HepG2 (cell line): ENCODE measurements around the gene SAMD9L.

ENCODE experiments used
- REL ChIP-seq: sonication (generic); formaldehyde crosslinking; conservative IDR thresholded peaks from 2 replicates; pipeline ENCODE4 v1.8.0; 2022; ENCODE audit warnings: mild to moderate bottlenecking, missing genetic modification reagents, moderate library complexity
- TCF7 ChIP-seq: sonication (generic); IDR thresholded peaks from 2 replicates; pipeline ENCODE4 v1.6.1; 2016; ENCODE audit warnings: antibody characterized with exemption, low read depth
- ZNF589 ChIP-seq: sonication (generic); formaldehyde crosslinking; conservative IDR thresholded peaks from 2 replicates; pipeline ENCODE4 v1.8.0; 2022; ENCODE audit warnings: mild to moderate bottlenecking, moderate library complexity, missing genetic modification reagents
- ZNF709 ChIP-seq: sonication (generic); formaldehyde crosslinking; IDR thresholded peaks from 2 replicates; pipeline ENCODE4 v1.5.0; 2020; ENCODE audit warnings: mild to moderate bottlenecking, missing genetic modification reagents
- TF ChIP-seq, protein P1 (sequence below): sonication (generic); formaldehyde crosslinking; IDR thresholded peaks from 2 replicates; pipeline ENCODE4 v1.5.0; 2020; ENCODE audit warnings: mild to moderate bottlenecking, missing genetic modification reagents, moderate library complexity

DNA sequence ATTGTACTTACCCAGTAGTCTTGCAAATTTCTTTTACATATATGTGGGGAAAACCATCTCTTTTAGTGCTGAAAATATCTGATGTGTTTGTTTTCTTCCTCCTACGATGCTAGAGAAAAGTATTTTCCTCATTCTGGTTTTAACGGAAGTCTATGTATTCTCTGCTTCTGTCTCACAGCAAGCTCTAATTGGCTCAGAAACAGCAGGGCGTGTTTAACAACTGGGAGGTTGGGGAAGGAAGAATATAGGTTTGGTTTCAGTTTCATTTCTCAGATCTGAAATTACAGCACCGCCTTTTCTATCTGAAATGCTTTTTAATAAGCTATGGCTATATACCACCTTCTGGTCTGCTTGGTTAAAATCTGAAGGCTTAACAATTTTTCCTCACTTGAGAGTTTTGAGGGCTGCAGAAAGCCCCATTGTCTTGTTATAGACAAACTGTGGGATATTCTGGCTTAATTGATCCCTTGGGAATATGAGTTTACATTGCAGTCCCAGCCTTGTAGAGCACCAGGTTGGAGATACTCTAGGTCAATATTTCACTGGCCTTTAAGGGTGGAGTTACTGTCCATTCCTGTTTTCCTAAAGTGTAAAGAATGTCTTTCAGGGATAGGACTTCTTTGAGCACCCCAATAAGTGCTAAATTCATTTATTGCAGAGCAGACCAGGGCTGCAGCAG is 30.2 kb downstream of the SAMD9L start, which contains the start of gene SAMD9:
- no peak for TF ChIP-seq ZNF709 (CRISPR knock-in tag)
- no peak for TF ChIP-seq REL (CRISPR knock-in tag)
- TF ChIP-seq, protein P1, sequence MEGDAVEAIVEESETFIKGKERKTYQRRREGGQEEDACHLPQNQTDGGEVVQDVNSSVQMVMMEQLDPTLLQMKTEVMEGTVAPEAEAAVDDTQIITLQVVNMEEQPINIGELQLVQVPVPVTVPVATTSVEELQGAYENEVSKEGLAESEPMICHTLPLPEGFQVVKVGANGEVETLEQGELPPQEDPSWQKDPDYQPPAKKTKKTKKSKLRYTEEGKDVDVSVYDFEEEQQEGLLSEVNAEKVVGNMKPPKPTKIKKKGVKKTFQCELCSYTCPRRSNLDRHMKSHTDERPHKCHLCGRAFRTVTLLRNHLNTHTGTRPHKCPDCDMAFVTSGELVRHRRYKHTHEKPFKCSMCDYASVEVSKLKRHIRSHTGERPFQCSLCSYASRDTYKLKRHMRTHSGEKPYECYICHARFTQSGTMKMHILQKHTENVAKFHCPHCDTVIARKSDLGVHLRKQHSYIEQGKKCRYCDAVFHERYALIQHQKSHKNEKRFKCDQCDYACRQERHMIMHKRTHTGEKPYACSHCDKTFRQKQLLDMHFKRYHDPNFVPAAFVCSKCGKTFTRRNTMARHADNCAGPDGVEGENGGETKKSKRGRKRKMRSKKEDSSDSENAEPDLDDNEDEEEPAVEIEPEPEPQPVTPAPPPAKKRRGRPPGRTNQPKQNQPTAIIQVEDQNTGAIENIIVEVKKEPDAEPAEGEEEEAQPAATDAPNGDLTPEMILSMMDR (CRISPR knock-in tag) = no peak
- no peak for TF ChIP-seq TCF7
- no peak for TF ChIP-seq ZNF589 (CRISPR knock-in tag)
